Liver (tissue), 9 donors: ENCODE measurements around the gene FAM83E. TPM values are rescaled to one million over a fixed set of nuclear protein-coding genes. Genes with fewer than 3 reads are reported as not detected.

Source experiments
- DNase-seq: peaks from one replicate; pipeline ENCODE4 v3.0.0-alpha.2; 2017; ENCODE audit warnings: low spot score
- H3K27ac ChIP-seq, 2 donors: one replicate each; pipeline ENCODE4 v1.7.0; 2013; ENCODE audit warnings: inconsistent platforms in 2 of 2, low read length in 2 of 2, control low read depth in 1 of 2, low read depth in 1 of 2, mild to moderate bottlenecking in 1 of 2
- H3K27me3 ChIP-seq, 4 donors: one replicate each; pipeline versions ENCODE4 v1.6.1 to v1.7.0; 2013; ENCODE audit warnings: low read length in 3 of 4, inconsistent platforms in 1 of 4, mild to moderate bottlenecking in 1 of 4, moderate library complexity in 1 of 4; ENCODE audit not compliant: control insufficient read depth in 4 of 4, insufficient read depth in 4 of 4
- H3K36me3 ChIP-seq, 4 donors: one replicate each; pipeline versions ENCODE4 v1.6.1 to v1.7.0; 2013; ENCODE audit warnings: low read length in 3 of 4, mild to moderate bottlenecking in 3 of 4, low read depth in 1 of 4, moderate library complexity in 1 of 4; ENCODE audit not compliant: control insufficient read depth in 4 of 4, insufficient read depth in 3 of 4
- H3K4me1 ChIP-seq, 4 donors: one replicate each; pipeline versions ENCODE4 v1.6.1 to v1.7.0; 2013; ENCODE audit warnings: low read length in 3 of 4, mild to moderate bottlenecking in 3 of 4, moderate library complexity in 1 of 4; ENCODE audit not compliant: control insufficient read depth in 4 of 4, insufficient read depth in 4 of 4
- H3K4me3 ChIP-seq, 3 donors: one replicate each; pipeline versions ENCODE4 v1.6.1 to v1.7.0; 2013; ENCODE audit warnings: low read length in 3 of 3, control low read depth in 1 of 3, low read depth in 1 of 3, mild to moderate bottlenecking in 1 of 3
- H3K9ac ChIP-seq, 2 donors: one replicate each; pipeline ENCODE4 v1.7.0; 2013; ENCODE audit warnings: low read length in 2 of 2, mild to moderate bottlenecking in 2 of 2, moderate library complexity in 2 of 2, control low read depth in 1 of 2, low read depth in 1 of 2
- H3K9me3 ChIP-seq, 4 donors: one replicate each; pipeline versions ENCODE4 v1.6.1 to v1.7.0; 2013; ENCODE audit warnings: low read length in 3 of 4; ENCODE audit not compliant: control insufficient read depth in 4 of 4
- ATF3 ChIP-seq: IDR thresholded peaks from 2 replicates; pipeline ENCODE4 v1.6.1; 2016; ENCODE audit warnings: antibody characterized with exemption
- CTCF ChIP-seq: fragments of 150-350 bp; IDR thresholded peaks from 2 replicates; pipeline ENCODE4 v1.5.1; 2017; ENCODE audit warnings: improper control_type of control experiment, low read depth, low read length; ENCODE audit not compliant: missing input control
- EGR1 ChIP-seq, 2 donors: IDR thresholded peaks; 2 replicates each; pipeline ENCODE4 v1.6.1; 2016 to 2018; ENCODE audit warnings: antibody characterized with exemption in 2 of 2, low read depth in 2 of 2
- FOXA1 ChIP-seq: IDR thresholded peaks from 2 replicates; pipeline ENCODE4 v1.6.1; 2016; ENCODE audit warnings: antibody characterized with exemption
- FOXA2 ChIP-seq: IDR thresholded peaks from 2 replicates; pipeline ENCODE4 v1.6.1; 2016; ENCODE audit warnings: antibody characterized with exemption
- GABPA ChIP-seq, 2 donors: IDR thresholded peaks in 1 of 2; conservative IDR thresholded peaks in 1 of 2; 2 replicates each; pipeline ENCODE4 v1.6.1; 2016; ENCODE audit warnings: antibody characterized with exemption in 2 of 2, mild to moderate bottlenecking in 1 of 2, moderate library complexity in 1 of 2
- HNF4A ChIP-seq, 2 donors: conservative IDR thresholded peaks; 2 replicates each; pipeline ENCODE4 v1.6.1; 2016; ENCODE audit warnings: antibody characterized with exemption in 2 of 2, mild to moderate bottlenecking in 2 of 2
- HNF4G ChIP-seq: IDR thresholded peaks from 2 replicates; pipeline ENCODE4 v1.6.1; 2016; ENCODE audit warnings: antibody characterized with exemption
- JUND ChIP-seq, 2 donors: IDR thresholded peaks; 2 replicates each; pipeline ENCODE4 v1.6.1; 2016; ENCODE audit warnings: antibody characterized with exemption in 2 of 2
- MAX ChIP-seq: IDR thresholded peaks from 2 replicates; pipeline ENCODE4 v1.6.1; 2016; ENCODE audit warnings: antibody characterized with exemption
- NR2F2 ChIP-seq: IDR thresholded peaks from 2 replicates; pipeline ENCODE4 v1.6.1; 2016; ENCODE audit warnings: antibody characterized with exemption
- RAD21 ChIP-seq, 2 donors: IDR thresholded peaks; 2 replicates each; pipeline ENCODE4 v1.6.1; 2016; ENCODE audit warnings: antibody characterized with exemption in 2 of 2, mild to moderate bottlenecking in 2 of 2
- REST ChIP-seq: IDR thresholded peaks from 2 replicates; pipeline ENCODE4 v1.6.1; 2016; ENCODE audit warnings: antibody characterized with exemption, mild to moderate bottlenecking
- RXRA ChIP-seq, 2 donors: IDR thresholded peaks; 2 replicates each; pipeline ENCODE4 v1.6.1; 2017 to 2018; ENCODE audit warnings: antibody characterized with exemption in 2 of 2, mild to moderate bottlenecking in 1 of 2
- SP1 ChIP-seq: IDR thresholded peaks from 2 replicates; pipeline ENCODE4 v1.6.1; 2018; ENCODE audit warnings: antibody characterized with exemption, mild to moderate bottlenecking
- TAF1 ChIP-seq: conservative IDR thresholded peaks from 2 replicates; pipeline ENCODE4 v1.6.1; 2016; ENCODE audit warnings: antibody characterized with exemption, mild to moderate bottlenecking
- YY1 ChIP-seq: IDR thresholded peaks from 2 replicates; pipeline ENCODE4 v1.6.1; 2016; ENCODE audit warnings: antibody characterized with exemption, mild to moderate bottlenecking
- ZBTB33 ChIP-seq: IDR thresholded peaks from 2 replicates; pipeline ENCODE4 v1.6.1; 2016; ENCODE audit warnings: antibody characterized with exemption
- WGBS: extraction: QIAGEN DNeasy Blood & Tissue Kit; methylation state at CpG from one replicate; pipeline ENCODE4 v1.1.7; 2013; 5-methylcytosine and 5-hydroxymethylcytosine counted together
- polyA plus RNA-seq, 2 donors: library from polyadenylated mRNA; stranded (reverse) in 1 of 2; unstranded in 1 of 2; fragments of 200-250 nt in 1 of 2; fragments of >200 nt in 1 of 2; fragmentation: Nextera tagmentation in 1 of 2; extraction: Ambion mirVana in 1 of 2; gene quantifications; one replicate each; pipeline versions ENCODE4 v1.2.1 to v1.2.3, GENCODE V29; 2013 to 2015
- total RNA-seq, 2 donors: library from RNA; depleted of rRNA; stranded (reverse); fragments of >200 nt; gene quantifications; one replicate each; pipeline ENCODE4 v1.2.3, GENCODE V29; 2014
- donor health status: healthy.
- donor health status: healthy.
- donor health status: healthy.
- donor health status: healthy.
- donor health status: healthy.

Gene FAM83E
- total and polyA plus RNA-seq, 4 donors: 0.20 to 0.42 (median 0.33) TPM; not detected in 1

- no peak for DNase-seq
- Histone ChIP-seq H3K27me3 (no peaks in the 10 kb centered on the region), H3K4me1 (no peaks in the 10 kb centered on the region), H3K9me3 (no peaks in the 10 kb centered on the region), H3K36me3 (no peaks in the 10 kb centered on the region), H3K4me3 (no peak overlapping the region), H3K9ac (no peak overlapping the region), H3K27ac (no peak overlapping the region)
- TF ChIP-seq MAX (no peak), RAD21 (IDR thresholded peaks at IDR 0.05) (no peak), RXRA (IDR thresholded peaks at IDR 0.05) (no peak), FOXA2 (no peak), CTCF (no peak), NR2F2 (no peak), ATF3 (no peak), ZBTB33 (no peak), REST (no peak), GABPA (IDR thresholded peaks at IDR 0.05 in 1 of 2, conservative IDR thresholded peaks at IDR 0.05 in 1 of 2) (no peak), HNF4A (conservative IDR thresholded peaks at IDR 0.05) (no peak), HNF4G (no peak), YY1 (no peak), TAF1 (no peak), JUND (IDR thresholded peaks at IDR 0.05) (no peak), SP1 (no peak), FOXA1 (no peak), EGR1 (IDR thresholded peaks at IDR 0.05; ENCODE audit: low read depth in 2 of 2) (no peak)
- 83% methylated on average over 5 of the region's 5 CpGs for WGBS
Measured at GRCh38 chr19:48591021-48591420, 23.9 kb downstream of the FAM83E start.
